A204.1 (cell line): ENCODE measurements around the gene CAMTA1.
"Not testable (repeated sequence)": the region's sequence is repeated elsewhere in the genome, so short reads cannot be mapped to it uniquely, and the experiment has no call there.

Experiments used
- FAIRE-seq: peaks from 2 replicates; lab custom pipeline; 2012; peaks lifted over from hg19 to GRCh38; lab: Jason Lieb, UNC

Gene CAMTA1

DNA sequence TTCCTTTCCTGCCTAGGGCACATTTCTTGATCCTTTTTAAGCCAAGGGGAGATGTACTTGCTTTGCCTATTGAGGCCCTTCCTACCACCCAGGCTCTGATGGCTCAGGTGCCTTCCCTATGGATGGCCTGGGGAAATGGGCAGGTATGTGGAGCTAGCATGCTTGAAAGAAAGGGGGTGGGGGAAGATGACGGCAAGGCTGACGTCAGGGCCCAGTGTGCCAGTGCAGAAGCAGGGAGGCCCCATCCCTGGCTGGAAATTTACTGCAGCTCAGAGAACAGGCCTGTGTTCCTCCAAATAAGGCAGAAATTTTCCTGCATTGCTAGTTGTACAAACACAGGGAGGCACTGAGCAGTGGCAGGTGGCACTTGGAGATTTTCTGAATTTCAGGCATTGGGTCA lies 532.6 kb downstream of the CAMTA1 start:
- no peak for FAIRE-seq

DNA sequence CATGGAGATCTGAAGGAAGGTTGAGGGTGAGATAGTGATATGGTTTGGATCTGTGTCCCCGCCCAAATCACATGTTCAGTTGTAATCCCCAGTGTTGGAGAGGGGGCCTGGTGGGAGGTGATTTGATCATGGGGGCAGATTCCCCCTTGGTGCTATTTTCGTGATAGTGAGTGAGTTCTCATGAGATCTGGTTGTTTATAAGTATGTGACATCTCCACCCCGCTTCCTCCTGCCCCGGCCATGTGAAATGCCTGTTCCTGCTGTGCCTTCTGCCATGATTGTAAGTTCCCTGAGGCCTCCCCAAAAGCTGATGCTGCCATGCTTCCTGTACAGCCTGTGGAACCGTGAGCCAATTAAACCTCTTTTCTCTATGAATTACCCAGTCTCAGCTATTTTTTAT lies 533.9 kb downstream of the CAMTA1 start:
- FAIRE-seq, result no peak

DNA sequence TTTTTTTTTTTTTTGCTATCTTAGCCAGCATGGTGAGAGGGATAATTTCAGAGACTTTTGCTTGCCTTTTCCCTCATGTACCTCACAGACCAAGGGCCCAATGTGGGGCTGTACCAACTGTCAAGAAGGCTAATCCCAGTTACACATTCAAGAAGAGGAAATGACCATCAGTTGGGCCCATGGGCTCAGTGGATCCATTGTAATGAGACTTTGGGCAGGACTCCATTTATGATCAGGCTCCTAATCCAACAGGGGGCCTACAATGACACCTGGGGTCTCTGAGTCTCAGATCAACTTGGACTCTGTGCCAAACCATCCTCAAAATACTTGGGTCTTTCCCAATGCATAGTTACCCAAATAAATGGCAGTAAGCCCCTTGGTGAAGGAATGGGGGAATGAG lies 535.4 kb downstream of the CAMTA1 start:
- no peak for FAIRE-seq

DNA sequence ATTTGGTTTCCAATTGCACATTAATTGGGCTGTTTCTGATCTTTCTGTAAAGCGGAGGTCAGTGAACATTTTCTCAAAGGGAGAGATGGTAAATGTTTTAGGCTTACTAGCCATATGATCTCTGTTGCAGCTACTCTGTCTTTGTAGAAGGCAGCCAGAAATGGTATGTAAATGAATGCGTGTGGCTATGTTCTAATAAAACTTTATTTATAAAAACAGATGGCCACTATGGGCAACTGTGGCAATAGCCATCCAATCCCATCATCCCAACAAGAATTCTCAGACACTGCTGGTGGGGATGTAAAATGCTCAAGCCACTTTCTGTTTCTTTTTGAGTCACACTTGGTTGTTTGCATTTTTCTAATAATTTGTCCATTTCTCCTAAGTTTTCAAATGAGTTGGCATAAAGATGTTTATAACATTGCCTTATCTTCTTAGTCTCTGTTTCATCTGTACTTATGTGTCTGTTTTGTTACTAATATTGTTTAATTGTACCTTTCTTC lies 537.1 kb downstream of the CAMTA1 start:
- no peak for FAIRE-seq

DNA sequence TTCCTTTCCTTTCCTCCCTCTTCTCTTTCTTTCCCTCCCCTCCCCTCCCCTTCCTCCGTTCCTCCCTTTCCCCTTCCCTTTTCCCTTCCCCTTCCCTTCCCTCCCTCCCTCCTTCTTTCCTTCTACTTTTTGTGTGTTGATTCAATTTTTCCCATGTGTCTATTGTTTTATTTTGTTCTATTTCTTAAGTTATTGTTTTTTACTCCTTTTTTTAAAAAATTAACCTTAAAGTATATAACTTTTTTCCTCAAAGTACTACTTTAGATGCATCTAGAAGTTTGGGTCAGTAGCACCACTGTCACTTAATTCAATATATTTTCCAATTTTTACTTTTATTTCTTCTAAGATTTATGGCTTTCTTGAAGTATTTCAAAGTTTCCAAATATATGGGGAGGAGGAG lies 537.7 kb downstream of the CAMTA1 start:
- FAIRE-seq, result no peak

DNA sequence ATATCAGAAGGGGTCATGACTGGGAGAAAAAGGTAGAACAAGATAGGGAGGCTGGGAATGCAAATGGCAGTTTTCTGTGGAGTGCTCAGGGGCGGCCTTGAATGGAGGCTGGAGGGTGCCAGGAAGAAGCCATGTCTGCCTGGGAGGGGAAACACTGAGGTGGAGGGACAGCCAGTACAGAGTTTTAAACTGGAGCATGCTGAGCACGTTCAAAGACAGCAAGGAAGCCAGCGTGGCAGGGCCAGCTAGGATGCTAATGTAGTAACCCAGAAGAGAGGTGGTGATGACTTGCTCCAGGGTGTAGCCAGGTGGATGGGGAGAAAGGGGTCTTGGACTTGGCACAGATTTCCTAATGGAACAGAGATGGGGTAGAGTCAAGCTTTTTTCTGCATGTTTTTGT lies 540.0 kb downstream of the CAMTA1 start:
- FAIRE-seq, result no peak

DNA sequence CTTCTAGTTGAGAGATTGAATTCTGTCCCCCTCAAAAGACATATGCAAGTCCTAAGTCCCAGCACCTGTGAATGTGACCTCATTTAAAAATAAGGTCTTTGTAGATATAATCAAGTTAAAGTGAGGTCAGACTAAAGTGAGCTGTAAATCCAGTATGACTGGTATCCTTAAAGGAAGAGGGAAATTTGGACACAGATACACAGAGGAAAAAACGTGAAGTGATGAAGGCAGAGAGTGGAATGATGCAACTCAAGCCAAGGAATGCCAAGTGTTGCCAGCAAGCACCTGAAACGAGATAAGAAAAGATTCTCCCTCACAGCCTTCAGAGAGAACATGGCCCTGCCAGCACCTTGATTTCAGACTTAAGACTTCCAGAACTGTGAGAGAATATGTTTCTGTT lies 541.1 kb downstream of the CAMTA1 start:
- FAIRE-seq, result no peak

DNA sequence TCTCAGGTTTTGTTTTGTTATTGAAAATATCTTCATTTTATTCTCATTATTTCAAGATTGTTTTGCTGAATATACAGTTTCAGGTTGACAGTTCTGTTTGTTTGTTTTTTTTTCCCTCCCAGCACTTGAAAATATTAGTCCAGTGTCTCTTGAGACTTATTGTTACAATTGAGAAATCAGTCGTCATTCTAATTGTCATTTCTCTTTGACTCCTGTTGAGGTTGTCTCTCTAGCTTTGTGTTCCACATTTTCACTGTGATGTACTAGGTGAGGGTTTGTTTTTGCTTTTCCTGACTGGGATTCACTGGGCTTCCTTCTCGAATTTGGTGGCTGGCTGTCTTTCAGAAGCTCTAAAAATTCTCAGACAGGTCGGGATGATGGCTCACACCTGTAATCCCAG lies 542.6 kb downstream of the CAMTA1 start:
- peak; percentile 11 for FAIRE-seq

DNA sequence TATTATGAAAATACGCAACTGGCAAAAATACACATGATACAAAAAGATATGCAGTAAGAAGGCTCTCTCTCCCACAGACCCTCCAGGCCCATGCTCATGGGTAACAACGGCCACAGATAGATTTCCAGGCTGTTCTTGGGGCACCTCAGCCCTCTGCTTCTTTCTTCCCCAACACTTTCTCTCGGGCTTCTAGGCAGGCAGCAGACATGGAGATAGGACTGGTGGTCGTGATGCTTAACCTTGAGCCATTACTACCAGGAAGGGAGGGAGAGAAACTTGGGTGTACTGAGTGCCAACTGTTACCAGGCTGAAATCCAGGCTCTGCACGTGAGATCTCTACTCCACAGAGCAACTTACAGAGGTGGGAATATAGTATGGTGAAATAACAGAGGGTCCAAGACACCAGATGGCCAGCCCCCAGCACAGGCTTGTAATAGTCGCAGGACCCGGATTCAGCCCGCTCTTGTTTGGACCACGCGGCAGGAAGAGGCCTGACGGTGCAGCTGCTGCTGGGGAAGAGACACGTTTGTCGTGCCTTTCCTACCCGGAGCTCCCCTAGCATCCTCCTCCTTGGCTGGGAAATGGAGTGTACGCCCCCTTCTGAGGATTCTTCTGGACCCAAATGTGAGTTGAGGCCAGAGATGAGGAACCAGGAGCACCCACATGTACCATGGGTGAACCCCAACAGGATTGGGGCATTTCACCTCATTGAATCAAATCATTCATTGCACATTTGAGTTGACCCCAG lies 544.8 kb downstream of the CAMTA1 start:
- no peak for FAIRE-seq

DNA sequence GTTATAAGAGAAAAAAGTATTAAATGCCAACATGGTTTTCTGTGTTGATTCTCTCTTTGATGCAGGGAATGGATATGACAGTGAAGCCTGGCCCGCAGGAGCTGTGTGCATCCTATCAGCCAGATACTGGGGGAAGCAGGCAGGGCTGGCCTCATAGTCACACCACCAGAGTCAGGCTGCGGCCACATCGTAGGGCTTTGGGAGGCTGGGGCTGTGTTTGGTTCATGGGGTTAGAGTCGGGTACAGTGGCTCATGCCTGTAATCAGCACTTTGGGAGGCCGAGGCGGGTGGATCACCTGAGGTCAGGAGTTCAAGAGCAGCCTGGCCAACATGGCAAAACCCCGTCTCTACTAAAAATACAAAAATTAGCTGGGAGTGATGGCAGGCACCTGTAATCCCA lies 545.5 kb downstream of the CAMTA1 start:
- FAIRE-seq, result not testable (repeated sequence)

DNA sequence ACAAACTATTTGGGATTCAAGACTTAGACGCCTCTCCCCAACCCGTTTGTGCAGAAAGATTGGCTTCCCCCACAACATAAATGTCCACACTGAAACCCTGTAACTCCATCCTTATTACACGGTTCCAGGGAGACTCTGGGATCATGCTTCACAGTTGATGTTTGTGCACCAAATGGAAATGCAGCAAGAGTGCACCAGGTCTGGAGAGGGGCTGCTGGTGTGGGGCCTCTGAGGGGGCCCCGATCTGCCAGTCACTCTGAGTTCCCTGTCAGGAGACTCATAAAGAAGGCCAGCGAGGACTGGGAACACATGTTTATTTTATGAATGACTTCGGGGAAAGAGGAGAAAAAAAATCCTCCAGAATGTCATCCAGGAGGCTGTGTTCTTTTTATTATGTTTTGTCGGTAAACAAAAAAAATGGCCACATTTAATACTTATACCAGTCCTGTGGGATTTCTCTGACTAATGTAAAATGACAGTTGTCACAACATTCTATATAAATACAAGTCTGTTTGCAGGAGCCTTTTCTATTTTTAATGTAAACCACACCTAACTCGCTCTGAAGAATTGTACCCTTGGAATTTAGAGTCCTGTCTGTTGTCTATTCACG lies 546.8 kb downstream of the CAMTA1 start:
- peak; percentile 94 for FAIRE-seq

DNA sequence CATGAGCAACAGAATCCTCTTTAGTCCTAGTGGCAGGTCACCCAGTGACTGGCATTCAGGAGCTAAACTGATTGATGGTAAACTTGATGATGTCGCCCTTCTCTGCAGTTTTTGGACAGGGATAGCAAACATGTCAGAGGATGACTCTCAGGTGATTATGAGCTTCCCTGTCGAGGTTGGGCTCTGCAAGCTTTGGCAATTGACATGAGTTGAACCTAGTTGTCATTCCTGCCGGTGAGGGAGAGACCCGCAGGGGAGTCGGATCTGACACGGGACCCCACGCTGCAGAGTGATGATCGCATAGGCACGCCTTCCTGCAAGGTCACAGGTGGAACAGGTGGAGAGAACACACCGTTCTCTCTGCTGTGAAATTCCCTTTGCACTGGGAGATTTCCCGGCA lies 547.8 kb downstream of the CAMTA1 start:
- no peak for FAIRE-seq

DNA sequence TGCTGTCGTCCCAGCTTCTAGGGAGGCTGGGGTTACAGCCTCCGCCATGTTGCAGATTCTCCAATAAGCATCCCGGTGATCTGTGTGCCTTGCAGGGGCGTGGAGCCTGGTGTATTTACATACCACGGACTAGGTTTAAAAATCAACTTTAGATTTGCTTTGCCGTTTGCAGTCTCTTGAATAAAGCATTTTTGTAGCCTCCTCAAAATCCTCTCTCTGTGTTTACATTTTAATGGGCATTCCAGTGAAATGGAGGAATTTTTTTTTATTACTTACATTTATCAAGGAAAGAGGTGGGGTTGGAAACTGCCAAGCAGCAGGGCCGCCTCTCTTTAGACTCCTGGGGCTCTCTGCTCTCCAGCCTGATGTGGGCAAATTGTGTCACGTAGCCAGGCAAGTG lies 548.4 kb downstream of the CAMTA1 start:
- peak; percentile 99 for FAIRE-seq

DNA sequence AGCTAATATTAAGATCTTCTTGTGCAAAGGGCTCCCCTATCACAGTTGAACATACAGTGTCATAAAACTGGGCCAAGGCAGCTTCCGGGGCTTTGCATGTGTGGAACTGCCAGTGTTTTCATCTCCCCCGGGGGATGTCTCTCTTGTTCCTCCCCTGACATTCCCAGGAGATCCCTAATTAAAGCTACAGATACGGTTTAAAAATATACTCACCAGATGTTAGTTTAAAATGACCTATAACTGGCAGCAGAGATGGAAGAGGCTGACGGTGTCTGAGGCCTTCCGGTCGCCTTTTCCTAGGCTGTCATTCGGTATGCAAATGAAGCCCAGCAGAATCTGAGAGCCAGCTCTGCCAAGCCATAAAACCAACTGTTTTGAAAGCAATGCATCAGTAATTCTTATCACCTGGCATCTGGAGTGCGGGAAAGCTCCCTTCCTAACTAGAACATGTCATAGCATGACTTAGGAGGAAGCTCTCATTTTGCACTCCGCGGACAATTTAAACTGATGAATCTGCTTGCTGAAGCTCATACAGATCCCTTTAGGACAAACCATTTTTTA lies 549.3 kb downstream of the CAMTA1 start:
- no peak for FAIRE-seq

DNA sequence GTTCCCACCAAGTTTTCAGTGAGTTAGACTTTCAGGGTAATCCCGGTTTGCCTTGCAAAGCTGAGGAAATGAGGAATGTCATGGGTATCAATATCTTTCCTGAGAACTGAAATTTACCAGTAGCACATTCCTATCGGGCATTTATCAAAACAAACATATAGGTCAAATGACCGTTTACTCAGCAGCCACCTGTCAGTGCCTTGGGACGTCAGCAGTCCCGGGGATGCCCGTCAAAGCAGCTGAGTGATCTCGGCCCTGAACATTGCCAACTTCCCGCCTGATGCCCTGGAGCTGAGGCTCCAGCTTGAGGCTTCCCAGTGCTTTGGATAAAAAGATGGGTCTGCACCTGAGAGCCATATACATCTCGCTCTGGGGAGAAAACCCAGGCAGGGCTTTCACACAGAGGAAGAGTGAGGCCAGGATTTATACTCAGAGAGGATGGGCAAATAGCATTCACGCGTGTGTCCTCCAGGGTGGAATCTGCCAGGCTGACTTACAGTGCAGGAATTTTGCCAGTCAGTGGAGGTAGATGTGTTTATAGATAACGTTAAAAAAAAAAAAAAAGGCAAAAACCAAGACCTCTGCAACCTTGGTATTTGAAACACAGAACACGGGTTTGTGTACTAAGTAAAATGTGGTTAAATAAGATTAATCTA lies 550.1 kb downstream of the CAMTA1 start:
- peak; percentile 95 for FAIRE-seq

DNA sequence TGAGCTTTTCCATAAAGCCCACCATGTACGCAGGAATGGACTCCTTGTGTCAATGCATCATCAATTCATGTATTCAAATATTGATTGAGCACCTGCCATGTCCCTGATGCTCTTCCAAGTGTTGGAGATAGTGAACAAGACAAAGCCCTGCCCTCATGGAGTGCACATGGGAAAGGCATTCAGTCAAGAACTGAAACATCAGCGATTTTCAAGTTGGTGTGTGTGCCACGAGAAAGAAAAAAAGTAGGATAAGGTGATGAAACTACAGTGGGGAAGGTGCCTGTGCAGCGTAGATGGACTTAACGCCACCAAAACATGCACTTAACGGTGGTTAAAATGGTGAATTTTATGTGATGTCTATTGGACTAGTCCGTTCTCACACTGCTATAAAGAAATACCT lies 553.2 kb downstream of the CAMTA1 start:
- FAIRE-seq, result no peak

DNA sequence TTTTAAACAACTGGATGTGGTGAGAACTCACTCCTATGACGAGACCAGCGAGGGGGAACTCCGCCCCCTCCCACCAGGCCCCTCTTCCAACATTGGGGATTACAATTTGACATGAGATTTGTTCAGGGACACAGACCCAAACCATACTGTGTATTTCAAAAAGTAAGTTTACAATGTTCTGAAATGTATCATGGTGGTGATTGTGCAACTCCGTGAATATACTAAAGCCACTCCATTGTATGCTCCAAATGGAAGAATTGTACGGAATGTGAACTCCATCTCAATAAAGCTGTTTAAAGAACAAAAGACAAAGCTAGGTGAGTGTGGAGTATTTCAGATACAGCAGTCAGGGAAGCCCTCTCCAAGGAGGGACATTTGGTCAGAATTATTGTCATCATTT lies 553.8 kb downstream of the CAMTA1 start:
- no peak for FAIRE-seq

DNA sequence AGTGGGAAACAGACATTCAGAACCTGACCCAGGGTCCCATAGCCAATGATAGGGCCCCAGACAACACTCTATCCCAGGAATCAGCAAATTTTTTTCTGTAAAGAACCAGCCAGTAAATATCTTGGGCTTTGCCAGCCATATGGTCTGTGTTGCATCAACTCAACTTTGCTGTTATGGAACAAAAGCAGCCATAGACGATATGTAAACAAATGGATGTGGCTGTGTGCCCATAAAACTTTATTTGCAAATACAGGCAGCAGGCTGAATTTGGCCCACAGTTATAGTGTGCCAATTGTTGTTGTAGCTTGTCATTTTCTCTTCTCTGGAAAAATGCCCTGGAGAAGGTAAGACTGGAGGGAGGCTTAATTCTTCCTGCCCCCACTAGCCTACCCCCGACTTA lies 554.7 kb downstream of the CAMTA1 start:
- FAIRE-seq, result no peak

DNA sequence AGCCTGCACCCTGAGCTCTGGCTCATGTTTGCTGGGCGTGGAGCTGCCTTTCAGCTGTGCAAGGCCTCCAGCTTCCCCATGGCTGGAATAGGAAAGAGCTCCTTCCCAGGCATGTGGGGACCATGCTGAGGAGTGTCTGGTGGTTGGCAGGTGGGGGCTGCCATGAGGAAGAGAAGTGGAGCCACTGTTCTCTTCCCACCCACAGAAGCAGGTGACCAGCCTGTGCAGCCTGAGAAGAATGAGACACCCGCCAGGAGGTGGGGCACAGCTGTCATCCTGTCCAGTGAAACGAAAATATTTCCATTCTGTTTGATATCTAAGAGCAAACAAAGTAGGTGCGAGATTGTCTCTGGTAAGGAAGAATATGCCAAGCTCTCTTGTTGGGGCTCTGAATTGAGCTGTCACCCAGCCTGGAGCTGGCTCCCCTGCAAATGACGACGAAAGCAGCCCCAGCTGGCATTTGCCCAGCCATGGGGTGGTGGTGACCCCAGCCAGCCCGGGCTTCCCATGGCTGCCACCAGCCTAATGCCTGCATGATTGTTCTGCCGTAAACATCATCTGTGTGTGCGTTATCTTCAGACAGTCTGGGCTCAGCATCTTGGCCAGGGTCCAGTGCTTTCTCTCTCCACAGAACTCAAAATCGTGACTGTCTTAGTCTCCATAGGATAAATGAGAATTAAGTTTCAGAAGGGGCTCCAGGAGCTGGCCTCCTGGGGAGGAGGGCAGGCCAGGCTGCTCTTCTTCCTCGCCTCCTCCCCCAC lies 556.1 kb downstream of the CAMTA1 start:
- FAIRE-seq, result no peak

DNA sequence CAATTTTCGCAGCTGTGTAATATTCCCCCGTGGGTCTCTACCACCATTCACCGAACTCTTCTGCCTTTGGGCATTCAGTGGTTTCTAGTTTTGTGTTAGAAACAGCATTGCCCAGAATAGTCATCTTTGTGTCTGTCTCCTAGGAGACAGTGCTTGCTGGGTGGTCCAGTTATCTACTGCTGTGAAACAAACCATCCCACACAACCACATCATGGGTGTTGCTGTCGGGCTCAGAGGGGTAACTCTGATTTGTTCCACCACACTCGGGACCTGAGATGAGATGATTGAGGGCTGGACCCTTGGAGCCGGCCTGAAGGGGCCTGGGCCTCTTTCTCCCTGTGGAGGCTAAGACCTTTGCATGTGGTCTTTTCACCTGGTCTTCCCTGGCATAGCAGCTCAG lies 558.6 kb downstream of the CAMTA1 start:
- no peak for FAIRE-seq

DNA sequence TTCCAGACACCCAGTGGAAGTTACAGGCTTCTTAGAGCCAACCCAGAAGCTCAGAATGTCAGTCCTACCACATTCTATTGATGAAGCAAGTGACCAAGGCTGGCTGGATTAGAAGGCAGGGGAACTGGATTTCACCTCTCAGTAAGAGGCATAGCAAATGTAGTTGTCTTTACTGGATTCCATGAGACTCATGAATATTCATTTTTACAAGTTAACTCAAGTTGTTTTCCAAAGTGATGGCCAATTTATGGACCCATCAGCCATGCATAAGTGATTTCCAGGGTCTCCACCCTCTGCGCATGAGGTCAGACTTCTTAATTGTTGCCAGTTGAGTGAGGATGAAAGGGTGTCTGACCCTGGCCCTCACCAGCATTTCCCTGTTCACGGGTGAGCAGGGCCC lies 559.0 kb downstream of the CAMTA1 start:
- FAIRE-seq, result no peak

DNA sequence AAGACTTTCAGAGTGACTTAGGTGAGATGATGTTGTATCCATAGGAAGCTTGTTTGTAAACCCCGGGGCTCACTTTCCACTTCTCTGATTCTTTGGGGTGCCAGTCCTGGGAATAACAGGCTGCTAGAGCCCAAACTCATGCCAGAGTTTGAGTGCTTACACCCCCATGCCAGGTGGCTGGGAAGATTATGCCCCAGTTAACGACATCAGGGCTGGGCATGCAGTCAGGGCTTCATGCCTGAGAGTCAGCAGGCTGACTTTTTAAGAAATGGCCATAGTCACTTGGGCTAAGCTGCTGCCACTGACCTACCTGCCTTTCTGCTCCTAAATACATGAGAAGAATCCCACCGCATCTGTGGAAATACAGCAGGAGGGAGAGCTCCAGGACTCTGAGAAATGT lies 560.3 kb downstream of the CAMTA1 start:
- FAIRE-seq, result no peak
